Measurements from ENCODE around the gene LCTL. TPM values are rescaled to one million over a fixed set of nuclear protein-coding genes. Genes with fewer than 3 reads are reported as not detected.

The LCTL gene
- total and polyA plus RNA-seq, 10 of the 15 experiments (the other 5 are each of a cell fraction or from before 2014, with no cell fraction given): 0.07 to 0.76 (median 0.40) TPM; not detected in 5

DNA sequence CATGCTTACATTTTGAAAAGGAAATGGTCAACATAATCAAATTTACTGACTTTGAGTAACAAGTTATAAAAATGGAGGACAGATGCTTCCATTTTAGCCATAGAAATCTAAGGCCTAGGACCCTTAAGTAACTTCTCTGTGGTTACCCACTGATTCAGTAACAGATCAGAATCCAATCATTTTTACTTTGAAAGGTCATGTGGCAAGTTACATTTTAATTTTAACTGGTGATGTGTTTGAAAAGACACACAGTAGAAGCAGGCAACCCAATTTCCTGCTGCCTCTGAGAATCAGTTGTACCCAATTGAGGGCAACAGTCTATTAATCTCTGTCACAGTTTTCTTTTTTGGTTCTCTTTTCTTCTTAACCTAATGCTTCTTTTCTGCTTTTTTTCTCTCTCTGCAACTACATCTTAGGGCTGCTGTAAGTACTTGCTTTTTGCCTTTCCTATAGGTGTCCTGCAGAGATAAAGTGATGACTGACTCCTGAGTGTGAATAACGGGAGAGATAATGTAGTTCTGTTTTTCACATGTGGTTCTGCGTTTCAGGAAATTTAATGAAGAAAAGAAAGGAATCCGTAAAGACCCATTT lies 57.4 kb downstream of the LCTL start:
- Histone ChIP-seq H3K9me3 (replicated peaks; ENCODE audit: control insufficient read depth, insufficient read depth, low read length) (no peaks in the 10 kb centered on the region), H3K4me1 (ENCODE audit: control insufficient read depth, insufficient read depth, low read length) (no peaks in the 10 kb centered on the region), H3K27me3 (replicated peaks in 1 of 2; ENCODE audit: control insufficient read depth in 2 of 2, insufficient read depth in 2 of 2, low read length in 1 of 2) (no peaks in the 10 kb centered on the region), H3K79me2 (ENCODE audit: control insufficient read depth, insufficient read depth, low read length) (peaks cover 48% of the 10 kb centered on the region), H2AFZ (ENCODE audit: control insufficient read depth, low read depth, low read length) (peak overlapping the region; percentile 28; the same call in 1 of the 2 replicates), H3K36me3 (ENCODE audit: control insufficient read depth in 2 of 2, insufficient read depth in 2 of 2, low read length in 1 of 2) (peaks cover 0 to 2% of the 10 kb centered on the region in 2 experiments; a peak in 1 of 4 replicates), H3K27ac (ENCODE audit: control insufficient read depth, insufficient read depth) (peak overlapping the region; percentile 38; the same call in 1 of the 2 replicates), H4K20me1 (ENCODE audit: control insufficient read depth, insufficient read depth) (no peaks in the 10 kb centered on the region), H3K4me2 (ENCODE audit: control insufficient read depth, insufficient read depth) (peak overlapping the region; percentile 25; the same call in 1 of the 2 replicates), H3K4me3 (no peak overlapping the region), H3K9ac (ENCODE audit: control insufficient read depth, insufficient read depth, low read length) (no peak overlapping the region)
- FAIRE-seq: no peak
- peak; percentile 45 for ATAC-seq
- intact Hi-C loops (cut with micrococcal nuclease; ENCODE audit: unreplicated experiment) (no loop called here), in situ Hi-C loops (cut with MboI) (no loop called here)
- no TSS peak for BruUV-seq (replicated peaks)
- ChIA-PET CTCF (interaction anchor here (1.9 kb wide), 1 partner anchor 11 kb away, joined by 8 read pairs; the partner anchor contains the start of gene SNAPC5), RAD21 (ENCODE audit: unreplicated experiment) (no interaction called here), POLR2A (no interaction called here), SMC1A (ENCODE audit: uncharacterized antibody, unreplicated experiment) (no interaction called here)
- 96% methylated on average over 3 of the region's 3 CpGs for WGBS (ENCODE audit: insufficient coverage, insufficient replicate concordance, low lambda C conversion rate, missing lambda C conversion rate)
- DNase-seq (ENCODE audit: low read depth, low spot score): peak; percentile 30
- TF ChIP-seq MYB (IDR thresholded peaks at IDR 0.05; ENCODE audit: borderline replicate concordance, low read depth, low read length): no peak
- TF ChIP-seq, protein P1, sequence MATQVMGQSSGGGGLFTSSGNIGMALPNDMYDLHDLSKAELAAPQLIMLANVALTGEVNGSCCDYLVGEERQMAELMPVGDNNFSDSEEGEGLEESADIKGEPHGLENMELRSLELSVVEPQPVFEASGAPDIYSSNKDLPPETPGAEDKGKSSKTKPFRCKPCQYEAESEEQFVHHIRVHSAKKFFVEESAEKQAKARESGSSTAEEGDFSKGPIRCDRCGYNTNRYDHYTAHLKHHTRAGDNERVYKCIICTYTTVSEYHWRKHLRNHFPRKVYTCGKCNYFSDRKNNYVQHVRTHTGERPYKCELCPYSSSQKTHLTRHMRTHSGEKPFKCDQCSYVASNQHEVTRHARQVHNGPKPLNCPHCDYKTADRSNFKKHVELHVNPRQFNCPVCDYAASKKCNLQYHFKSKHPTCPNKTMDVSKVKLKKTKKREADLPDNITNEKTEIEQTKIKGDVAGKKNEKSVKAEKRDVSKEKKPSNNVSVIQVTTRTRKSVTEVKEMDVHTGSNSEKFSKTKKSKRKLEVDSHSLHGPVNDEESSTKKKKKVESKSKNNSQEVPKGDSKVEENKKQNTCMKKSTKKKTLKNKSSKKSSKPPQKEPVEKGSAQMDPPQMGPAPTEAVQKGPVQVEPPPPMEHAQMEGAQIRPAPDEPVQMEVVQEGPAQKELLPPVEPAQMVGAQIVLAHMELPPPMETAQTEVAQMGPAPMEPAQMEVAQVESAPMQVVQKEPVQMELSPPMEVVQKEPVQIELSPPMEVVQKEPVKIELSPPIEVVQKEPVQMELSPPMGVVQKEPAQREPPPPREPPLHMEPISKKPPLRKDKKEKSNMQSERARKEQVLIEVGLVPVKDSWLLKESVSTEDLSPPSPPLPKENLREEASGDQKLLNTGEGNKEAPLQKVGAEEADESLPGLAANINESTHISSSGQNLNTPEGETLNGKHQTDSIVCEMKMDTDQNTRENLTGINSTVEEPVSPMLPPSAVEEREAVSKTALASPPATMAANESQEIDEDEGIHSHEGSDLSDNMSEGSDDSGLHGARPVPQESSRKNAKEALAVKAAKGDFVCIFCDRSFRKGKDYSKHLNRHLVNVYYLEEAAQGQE (IDR thresholded peaks at IDR 0.05; ENCODE audit: low read depth, low read length): no peak
- no peak for TF ChIP-seq CTCF (IDR thresholded peaks at IDR 0.05 in 2 of 3, conservative IDR thresholded peaks at IDR 0.05 in 1 of 3; ENCODE audit: control insufficient read depth in 2 of 3, extremely low read depth in 1 of 3, insufficient read depth in 1 of 3, low read depth in 3 of 3, low read length in 3 of 3)
- TF ChIP-seq CHD4 (IDR thresholded peaks at IDR 0.05): no peak
- no peak for TF ChIP-seq NFYA (IDR thresholded peaks at IDR 0.05; ENCODE audit: borderline replicate concordance, low read depth, low read length)
- TF ChIP-seq MXI1 (IDR thresholded peaks at IDR 0.05; ENCODE audit: low read depth, low read length): no peak
- no peak for TF ChIP-seq YBX1 (IDR thresholded peaks at IDR 0.05)
- no peak for TF ChIP-seq POLR2AphosphoS5 (IDR thresholded peaks at IDR 0.05; ENCODE audit: low read length)
- TF ChIP-seq, protein P2, sequence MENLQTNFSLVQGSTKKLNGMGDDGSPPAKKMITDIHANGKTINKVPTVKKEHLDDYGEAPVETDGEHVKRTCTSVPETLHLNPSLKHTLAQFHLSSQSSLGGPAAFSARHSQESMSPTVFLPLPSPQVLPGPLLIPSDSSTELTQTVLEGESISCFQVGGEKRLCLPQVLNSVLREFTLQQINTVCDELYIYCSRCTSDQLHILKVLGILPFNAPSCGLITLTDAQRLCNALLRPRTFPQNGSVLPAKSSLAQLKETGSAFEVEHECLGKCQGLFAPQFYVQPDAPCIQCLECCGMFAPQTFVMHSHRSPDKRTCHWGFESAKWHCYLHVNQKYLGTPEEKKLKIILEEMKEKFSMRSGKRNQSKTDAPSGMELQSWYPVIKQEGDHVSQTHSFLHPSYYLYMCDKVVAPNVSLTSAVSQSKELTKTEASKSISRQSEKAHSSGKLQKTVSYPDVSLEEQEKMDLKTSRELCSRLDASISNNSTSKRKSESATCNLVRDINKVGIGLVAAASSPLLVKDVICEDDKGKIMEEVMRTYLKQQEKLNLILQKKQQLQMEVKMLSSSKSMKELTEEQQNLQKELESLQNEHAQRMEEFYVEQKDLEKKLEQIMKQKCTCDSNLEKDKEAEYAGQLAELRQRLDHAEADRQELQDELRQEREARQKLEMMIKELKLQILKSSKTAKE (IDR thresholded peaks at IDR 0.05; ENCODE audit: low read depth, poor library complexity, severe bottlenecking): no peak
- no peak for TF ChIP-seq FOS (IDR thresholded peaks at IDR 0.05; ENCODE audit: borderline replicate concordance, extremely low read depth, insufficient read length)
- TF ChIP-seq STAT1 (conservative IDR thresholded peaks at IDR 0.05): no peak
- no peak for TF ChIP-seq MTA3 (IDR thresholded peaks at IDR 0.05; ENCODE audit: borderline replicate concordance, low read length)
- TF ChIP-seq, protein P3, sequence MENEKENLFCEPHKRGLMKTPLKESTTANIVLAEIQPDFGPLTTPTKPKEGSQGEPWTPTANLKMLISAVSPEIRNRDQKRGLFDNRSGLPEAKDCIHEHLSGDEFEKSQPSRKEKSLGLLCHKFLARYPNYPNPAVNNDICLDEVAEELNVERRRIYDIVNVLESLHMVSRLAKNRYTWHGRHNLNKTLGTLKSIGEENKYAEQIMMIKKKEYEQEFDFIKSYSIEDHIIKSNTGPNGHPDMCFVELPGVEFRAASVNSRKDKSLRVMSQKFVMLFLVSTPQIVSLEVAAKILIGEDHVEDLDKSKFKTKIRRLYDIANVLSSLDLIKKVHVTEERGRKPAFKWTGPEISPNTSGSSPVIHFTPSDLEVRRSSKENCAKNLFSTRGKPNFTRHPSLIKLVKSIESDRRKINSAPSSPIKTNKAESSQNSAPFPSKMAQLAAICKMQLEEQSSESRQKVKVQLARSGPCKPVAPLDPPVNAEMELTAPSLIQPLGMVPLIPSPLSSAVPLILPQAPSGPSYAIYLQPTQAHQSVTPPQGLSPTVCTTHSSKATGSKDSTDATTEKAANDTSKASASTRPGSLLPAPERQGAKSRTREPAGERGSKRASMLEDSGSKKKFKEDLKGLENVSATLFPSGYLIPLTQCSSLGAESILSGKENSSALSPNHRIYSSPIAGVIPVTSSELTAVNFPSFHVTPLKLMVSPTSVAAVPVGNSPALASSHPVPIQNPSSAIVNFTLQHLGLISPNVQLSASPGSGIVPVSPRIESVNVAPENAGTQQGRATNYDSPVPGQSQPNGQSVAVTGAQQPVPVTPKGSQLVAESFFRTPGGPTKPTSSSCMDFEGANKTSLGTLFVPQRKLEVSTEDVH (IDR thresholded peaks at IDR 0.05; ENCODE audit: low read depth, partially characterized antibody): no peak

Data from GM12878 (cell line).